Activated CD8-positive, alpha-beta memory T cell treated with anti-CD3 and anti-CD28 coated beads for 48 hours (primary cell): ENCODE results near the gene HDGFL3.

Source experiments
- DNase-seq, 3 experiments: peaks; one replicate each; pipeline ENCODE4 v3.0.0-alpha.2; 2020; ENCODE audit warnings: low read depth in 2 of 3, low spot score in 2 of 3

HDGFL3 gene

GRCh38 chr15:83129791-83130190, 77.8 kb downstream of the HDGFL3 start:
- DNase-seq: no peak

DNA sequence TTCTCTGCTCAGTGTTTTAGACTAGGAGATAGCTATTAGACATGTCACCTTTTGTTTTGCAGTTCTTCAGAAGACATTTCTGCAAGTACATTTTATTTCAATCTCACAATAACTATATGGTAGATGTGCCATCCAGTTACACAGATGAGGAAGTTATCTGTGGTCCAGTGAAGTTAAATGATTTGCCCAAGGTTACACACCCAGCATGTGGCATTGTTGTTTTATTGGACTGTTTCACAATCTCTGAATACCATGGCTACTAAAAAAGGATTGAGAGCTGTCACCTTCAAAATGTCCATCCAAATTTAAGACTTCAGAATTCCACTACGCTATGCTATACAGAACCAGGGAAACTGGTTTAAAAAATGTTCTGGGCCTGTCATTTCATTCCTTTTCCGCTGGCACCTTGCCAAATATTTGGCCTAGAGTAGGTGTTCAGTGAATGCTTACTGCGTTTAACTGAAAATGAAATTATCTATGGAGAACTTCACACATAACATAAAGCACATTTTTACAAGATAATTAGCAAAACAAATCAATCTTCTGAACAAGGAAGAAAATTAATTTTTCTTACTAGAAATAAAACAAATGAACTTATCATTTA, 80.0 kb downstream of the HDGFL3 start:
- no peak for DNase-seq

GRCh38 chr15:83123529-83123928, 84.1 kb downstream of the HDGFL3 start:
- no peak for DNase-seq

GRCh38 chr15:83119968-83120581, 87.5 kb downstream of the HDGFL3 start:
- no peak for DNase-seq

GRCh38 chr15:83118968-83119367, 88.7 kb downstream of the HDGFL3 start:
- DNase-seq: no peak

DNA sequence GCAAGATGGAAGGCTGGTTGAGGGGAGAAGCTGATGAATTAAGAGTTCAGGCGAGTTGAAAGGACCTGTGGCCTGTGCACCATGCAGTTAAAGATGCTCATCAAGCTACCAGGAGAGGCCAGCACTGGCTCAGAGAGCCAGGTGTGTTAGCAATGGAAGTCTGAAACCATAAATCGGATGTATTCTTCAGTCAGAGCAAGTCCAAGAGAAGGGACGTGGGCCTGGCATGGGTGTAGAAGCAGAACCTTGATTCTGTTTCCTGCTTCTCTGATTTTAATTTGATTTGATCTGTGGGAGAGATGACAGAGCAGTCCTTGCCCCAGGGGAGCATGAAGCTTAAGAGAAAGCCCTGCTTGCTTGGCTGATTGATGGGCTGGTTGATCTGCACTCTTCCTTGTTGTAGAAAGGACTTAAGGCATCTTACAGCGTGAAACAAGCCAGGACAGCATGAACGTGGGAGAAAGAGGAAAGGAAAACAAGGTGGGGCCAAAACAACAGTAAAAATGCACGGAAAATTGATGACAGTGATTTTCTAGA, 89.3 kb downstream of the HDGFL3 start:
- DNase-seq: no peak

GRCh38 chr15:83115831-83116565, 91.6 kb downstream of the HDGFL3 start:
- no peak for DNase-seq

DNA sequence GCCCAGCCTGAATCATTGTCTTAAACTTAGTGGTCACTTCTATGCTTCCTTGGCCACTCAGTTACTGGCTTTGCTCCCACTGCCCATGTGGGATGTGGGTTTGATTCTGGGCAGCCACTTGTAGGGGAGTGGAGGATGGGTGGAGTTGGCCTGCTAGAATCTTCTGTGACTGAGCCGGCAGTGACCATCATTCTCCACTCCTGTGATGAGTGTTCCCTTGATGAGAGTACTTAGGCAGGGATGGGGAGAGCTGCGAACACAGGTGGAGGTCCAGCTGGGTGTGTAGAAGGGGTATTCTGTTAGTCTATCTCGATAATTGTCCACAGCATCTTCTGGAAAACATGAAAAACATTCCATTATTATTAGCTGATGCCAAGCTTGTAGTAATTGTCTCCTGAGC, 92.2 kb downstream of the HDGFL3 start:
- DNase-seq: no peak

DNA sequence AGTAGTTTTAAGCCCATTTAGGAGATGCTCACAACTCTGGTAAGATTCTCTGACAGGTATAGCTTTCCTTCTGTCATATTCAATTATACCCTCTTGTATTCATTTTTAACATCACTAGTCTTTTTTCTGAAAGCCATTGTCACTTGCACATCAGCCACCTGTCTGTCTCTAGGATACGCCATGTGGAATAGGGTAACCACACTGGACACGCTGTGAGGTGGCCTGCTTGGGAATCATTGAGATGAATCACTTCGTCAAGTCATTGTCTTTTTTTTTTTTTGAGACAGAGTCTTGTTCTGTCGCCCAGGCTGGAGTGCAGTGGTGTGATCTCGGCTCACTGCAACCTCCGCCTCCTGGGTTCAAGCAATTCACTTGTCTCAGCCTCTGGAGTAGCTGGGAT, 92.8 kb downstream of the HDGFL3 start:
- DNase-seq: no peak

DNA sequence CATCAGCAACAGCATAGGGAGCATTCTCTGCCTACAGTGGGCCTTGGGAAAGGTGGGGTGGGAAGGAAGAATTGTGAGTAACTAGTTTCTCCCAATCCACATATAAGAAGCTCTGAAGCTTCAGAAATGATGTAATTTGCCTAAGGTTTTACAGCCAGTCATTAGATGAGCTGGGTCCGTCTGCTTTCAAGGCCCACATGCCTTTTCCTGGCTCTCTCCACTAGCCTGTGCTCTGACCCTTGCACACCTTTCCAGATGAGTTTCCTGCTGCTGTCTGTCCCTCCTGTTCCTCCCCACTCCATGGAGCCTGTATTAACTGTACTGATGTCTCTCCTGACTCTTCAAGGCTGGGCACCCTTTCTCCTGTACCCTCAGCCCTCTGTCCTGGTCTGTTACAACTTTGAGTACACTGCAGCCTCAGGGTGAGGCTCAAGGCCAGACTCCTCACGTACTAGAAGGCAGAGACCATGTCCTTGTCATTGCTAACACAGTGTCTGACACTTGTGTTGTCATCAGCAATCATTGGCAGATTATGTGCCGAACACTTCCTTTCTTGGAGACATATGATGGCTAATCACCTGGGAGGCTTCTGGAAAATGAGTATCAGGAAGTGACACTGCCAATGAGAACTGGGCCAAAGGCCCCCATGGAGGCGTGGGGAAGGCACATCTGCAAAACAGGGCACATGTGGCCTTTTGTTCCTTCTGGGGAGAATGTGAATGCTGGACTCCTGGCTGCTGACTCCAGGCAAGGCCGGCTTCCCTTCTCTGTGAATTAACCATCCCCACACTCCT, 93.5 kb downstream of the HDGFL3 start:
- DNase-seq: no peak

DNA sequence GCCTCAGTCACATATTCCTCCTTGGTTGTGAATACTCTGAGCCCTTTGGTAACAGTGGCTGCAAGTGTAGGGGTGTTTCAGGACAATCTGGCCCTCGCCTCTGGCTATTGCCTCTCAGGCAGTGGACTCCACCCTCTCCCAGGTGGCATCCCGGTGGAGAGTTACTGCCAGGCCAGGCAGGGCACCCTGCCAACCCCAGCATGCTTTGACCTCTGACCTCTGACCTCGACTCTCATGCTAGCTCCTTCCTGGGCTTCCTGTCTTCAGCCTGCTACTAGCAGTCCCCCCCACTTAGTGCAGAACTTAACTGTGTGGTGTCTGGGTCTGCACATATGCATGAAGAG, 94.7 kb downstream of the HDGFL3 start:
- no peak for DNase-seq

GRCh38 chr15:83112233-83112955, 95.2 kb downstream of the HDGFL3 start:
- DNase-seq: no peak

DNA sequence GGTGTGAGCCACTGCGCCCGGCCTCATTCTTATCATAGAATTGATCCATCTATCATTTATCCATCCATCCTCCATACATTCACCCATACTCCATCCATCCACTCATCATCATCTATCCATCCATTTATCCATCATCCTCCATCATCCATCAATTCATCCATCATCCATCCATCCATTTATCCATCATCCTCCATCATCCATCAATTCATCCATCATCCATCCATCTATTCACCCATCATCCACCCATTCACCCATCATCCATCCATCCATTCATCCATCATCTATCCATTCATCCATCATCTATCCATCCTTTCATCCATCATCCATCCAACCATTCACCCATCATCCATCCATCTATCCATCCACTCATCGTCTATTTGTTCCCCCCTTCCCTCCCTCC, 96.5 kb downstream of the HDGFL3 start:
- DNase-seq: no peak

DNA sequence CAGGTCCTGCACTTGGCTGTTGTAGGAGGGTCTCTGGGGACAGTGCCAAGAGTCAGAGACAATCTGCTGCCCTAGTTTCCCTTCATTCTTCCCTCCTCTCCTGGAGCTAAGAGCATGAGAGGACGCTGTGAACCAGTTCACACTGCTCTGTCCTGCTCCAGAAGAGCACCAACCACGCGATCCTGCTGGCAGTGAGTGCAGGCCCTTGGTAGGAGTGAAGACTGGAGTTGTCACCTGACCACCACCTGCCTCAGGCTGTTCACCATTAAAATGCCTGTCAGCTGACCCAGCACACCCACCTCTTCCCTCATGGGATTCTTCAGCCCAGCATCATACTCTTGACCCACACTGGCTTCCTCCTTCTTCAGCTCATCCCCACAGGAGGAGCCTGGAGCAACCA, 97.2 kb downstream of the HDGFL3 start:
- no peak for DNase-seq

GRCh38 chr15:83109532-83109931, 98.1 kb downstream of the HDGFL3 start:
- no peak for DNase-seq

DNA sequence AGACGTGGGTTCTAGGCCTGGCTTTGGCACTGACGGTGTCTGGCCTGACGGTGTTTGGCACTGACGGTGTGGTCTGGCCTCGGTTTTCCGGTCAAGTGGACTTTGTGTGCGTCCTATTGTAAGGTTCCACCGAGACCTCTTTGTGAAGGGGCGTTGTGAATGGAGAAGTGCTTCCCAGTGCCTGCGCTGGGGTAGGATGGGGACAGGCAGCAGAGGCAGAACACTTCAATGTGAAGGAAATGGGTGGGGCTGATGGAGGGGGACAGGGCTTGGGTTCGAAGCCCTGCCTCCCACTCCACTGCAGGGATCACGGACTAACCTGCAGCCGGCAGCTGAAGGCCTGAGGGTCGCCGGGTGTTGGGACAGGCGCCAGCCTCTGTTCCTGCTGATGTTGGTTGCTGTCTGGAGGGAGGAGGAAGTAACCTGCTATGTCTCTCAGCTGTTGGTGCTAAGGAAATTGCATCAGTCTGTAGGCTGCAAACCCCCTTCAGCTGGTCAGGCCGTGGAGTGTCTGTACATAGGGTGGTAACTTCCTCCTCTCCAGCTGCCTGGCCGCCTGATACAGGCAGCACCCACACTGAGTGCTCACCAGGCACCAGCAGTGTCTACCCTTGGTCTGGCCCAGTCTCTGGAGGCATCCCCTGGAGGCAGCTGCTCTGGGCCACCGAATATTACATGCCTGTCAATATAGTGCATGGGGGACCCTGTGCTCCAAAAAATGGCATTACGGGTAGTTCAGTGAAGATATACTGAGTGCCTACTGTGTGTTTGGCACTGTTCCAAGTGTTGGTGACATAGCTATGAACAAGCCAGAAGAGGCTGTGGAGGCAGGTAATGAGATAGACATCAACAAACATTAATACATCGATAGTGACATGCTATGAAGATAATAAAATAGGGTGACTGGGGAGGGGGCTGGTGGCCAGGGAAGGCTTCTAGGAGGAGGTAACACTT, 99.1 kb downstream of the HDGFL3 start:
- no peak for DNase-seq

DNA sequence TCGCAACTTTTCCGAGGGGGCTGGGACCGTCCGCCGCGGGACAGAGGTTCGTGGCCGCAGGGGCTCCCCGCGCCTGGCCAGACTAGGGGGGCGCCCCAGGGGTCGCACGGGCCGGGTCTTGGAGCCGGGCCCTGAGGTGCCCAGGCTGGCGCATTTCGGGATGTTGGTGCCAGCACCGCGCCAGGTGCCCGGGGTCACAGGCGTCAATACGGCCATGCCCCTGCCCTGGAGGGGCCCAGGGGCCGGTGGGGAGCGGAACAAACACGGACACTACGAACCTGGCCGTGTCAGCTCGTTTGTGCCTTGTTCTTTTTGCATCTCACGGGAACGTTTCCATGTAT, 99.8 kb downstream of the HDGFL3 start:
- DNase-seq: no peak

GRCh38 chr15:83106994-83107840, 100.4 kb downstream of the HDGFL3 start, which contains the start of gene TM6SF1:
TM6SF1 (plus strand) TSS chr15:83107645; CDS start chr15:83107681, 36 bp downstream.
- no peak for DNase-seq

GRCh38 chr15:83105440-83105839, 102.2 kb downstream of the HDGFL3 start:
- DNase-seq: no peak
